ENCODE measurements around the gene TINCR. TPM values are rescaled to one million over a fixed set of nuclear protein-coding genes. Genes with fewer than 3 reads are reported as not detected.
A peak's percentile ranks its signal among the peaks of the same experiment; 100 is the strongest.
"Not testable (repeated sequence)": the region's sequence is repeated elsewhere in the genome, so short reads cannot be mapped to it uniquely, and the experiment has no call there.

The TINCR gene
- total RNA-seq, 5 donors from 2014 or later (not counting 1 experiment from before 2014, with no cell fraction given), result 0.66 to 2.7 (median 1.9) TPM

DNA sequence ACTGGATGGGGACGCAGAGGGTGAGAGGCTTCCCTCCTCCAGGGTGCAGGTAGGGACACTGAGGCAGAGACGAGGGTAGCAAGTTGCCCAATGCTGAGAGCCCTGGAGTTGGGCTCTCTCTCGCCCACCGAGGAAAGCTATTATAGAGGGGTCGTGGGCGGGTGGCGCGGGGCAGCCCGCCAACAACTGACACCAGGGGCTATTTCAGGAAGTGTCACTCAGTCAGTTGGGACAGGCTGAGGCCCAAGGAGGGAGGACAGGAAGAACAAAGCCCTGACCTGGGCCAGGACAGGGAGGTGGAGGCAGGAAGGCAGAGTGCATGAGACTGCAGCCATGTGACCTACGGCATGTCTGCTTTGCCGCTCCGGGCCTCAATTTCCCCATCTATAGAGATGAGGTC, 29.9 kb downstream of the TINCR start:
- H3K9me3 Mint-ChIP-seq, result peaks cover 4 to 12% (median 9%) of the 10 kb centered on the region in 3 donors
- H3K4me3 Mint-ChIP-seq, result no peak overlapping the region
- 61% methylated on average over 9 of the region's 12 CpGs for WGBS (ENCODE audit: insufficient coverage)
- DNase-seq (no peak), ATAC-seq (replicated peaks in 1 of 4) (no peak)
- H3K36me3 Mint-ChIP-seq, result peaks cover 9% of the 10 kb centered on the region
- Histone ChIP-seq H3K27ac (ENCODE audit: low read length) (no peak overlapping the region), H3K27me3 (replicated peaks in 1 of 2; ENCODE audit: control insufficient read depth in 2 of 2, extremely low read depth in 1 of 2, insufficient read depth in 2 of 2, low read length in 1 of 2) (peaks cover 0 to 75% of the 10 kb centered on the region in 2 experiments), H3K4me1 (ENCODE audit: control insufficient read depth in 1 of 2, extremely low read depth in 1 of 2, insufficient read depth in 2 of 2, low read length in 2 of 2) (no peaks in the 10 kb centered on the region), H3K9me3 (no peaks in the 10 kb centered on the region), H3K4me3 (ENCODE audit: control insufficient read depth in 1 of 2, extremely low read depth in 1 of 2, low read length in 1 of 2) (no peak overlapping the region), H3K36me3 (ENCODE audit: control insufficient read depth in 2 of 2, extremely low read depth in 1 of 2, insufficient read depth in 1 of 2, low read length in 1 of 2) (no peaks in the 10 kb centered on the region)
- POLR2A ChIA-PET, result no interaction called here
- H3K27me3 Mint-ChIP-seq, result peaks cover 24 to 42% of the 10 kb centered on the region in 2 donors
- peaks cover 0 to 3% (median 0%) of the 10 kb centered on the region in 3 donors for H3K4me1 Mint-ChIP-seq
- H3K27ac Mint-ChIP-seq, result no peak overlapping the region
- CTCF ChIA-PET, result no interaction called here

DNA sequence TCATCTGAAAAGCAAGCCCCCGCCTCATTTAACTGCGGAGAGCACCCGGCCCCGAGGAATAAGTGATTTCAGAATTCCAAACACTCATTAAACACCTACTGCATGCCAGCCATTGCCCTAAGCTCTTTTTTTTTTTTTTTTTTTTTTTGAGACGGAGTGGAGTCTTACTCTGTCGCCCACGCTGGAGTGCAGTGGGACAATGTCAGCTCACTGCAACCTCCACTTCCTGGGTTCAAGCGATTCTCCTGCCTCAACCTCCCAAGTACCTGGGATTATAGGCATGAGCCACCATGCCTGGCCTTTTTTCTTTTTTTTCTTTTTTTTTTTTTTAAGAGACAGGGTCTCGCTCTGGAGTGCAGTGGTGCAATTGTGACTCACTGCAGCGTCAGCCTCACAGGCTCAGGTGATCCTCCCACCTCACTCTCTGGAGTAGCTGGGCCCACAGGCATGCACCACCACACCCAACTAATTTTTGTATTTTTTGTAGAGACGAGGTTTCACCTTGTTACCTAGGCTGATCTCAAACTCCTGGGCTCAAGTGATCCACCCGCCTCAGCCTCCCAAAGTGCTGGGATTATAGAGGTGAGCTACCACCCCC, 30.7 kb downstream of the TINCR start:
- H3K27ac ChIP-seq (ENCODE audit: low read length); H3K36me3 Mint-ChIP-seq; H3K9me3 ChIP-seq; ATAC-seq (replicated peaks in 1 of 4); H3K27ac Mint-ChIP-seq; H3K4me3 ChIP-seq (ENCODE audit: control insufficient read depth in 1 of 2, extremely low read depth in 1 of 2, low read length in 1 of 2); H3K4me3 Mint-ChIP-seq; H3K4me1 Mint-ChIP-seq; H3K4me1 ChIP-seq (ENCODE audit: control insufficient read depth in 1 of 2, extremely low read depth in 1 of 2, insufficient read depth in 2 of 2, low read length in 2 of 2); H3K36me3 ChIP-seq (ENCODE audit: control insufficient read depth in 2 of 2, extremely low read depth in 1 of 2, insufficient read depth in 1 of 2, low read length in 1 of 2); CTCF ChIA-PET; DNase-seq: not testable (repeated sequence)
- Mint-ChIP-seq H3K27me3 (peaks cover 24 to 42% of the 10 kb centered on the region in 2 donors), H3K9me3 (peaks cover 4 to 12% (median 9%) of the 10 kb centered on the region in 3 donors)
- POLR2A ChIA-PET, result interaction anchor here in 1 of 2 donors (0.6 kb wide), 1 partner anchor 1755 kb away, joined by 4 read pairs; no protein-coding TSS in a partner anchor
- no CpG with 5 or more reads among the region's 12 CpGs for WGBS (ENCODE audit: insufficient coverage)
- peaks cover 0 to 75% of the 10 kb centered on the region in 2 experiments for H3K27me3 ChIP-seq (replicated peaks in 1 of 2; ENCODE audit: control insufficient read depth in 2 of 2, extremely low read depth in 1 of 2, insufficient read depth in 2 of 2, low read length in 1 of 2)

DNA sequence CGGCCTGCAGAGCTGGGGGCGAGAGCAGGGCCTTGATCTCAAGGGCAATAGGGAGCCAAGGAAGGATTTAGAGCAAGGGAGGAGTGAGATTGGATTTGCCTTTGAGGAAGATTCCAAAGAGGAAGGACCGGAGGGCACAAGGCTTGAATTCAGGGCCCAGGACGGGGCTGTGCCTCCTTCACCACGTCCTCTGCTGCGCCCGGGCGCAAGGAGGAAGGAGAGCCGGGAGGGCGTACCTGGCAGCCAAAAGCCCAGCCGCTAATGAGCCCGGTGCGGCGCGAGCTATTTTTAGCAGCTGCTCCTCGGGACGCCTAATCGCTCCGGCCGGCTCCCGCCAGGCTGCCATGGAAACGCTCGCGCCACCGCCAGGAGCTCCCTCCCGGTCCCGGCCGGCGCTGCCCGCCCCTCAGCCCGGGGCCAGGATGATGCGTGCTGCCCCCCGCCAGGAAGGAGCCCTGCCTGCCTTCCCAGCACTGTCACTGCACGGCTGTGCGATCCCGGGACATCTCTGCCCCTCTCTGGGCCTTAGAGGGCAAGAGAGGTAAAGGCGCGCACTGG, 31.3 kb downstream of the TINCR start:
- Mint-ChIP-seq H3K4me1 (peaks cover 0 to 3% (median 0%) of the 10 kb centered on the region in 3 donors), H3K36me3 (peaks cover 9% of the 10 kb centered on the region), H3K9me3 (peaks cover 4 to 12% (median 9%) of the 10 kb centered on the region in 3 donors), H3K27me3 (peaks cover 24 to 40% of the 10 kb centered on the region in 2 donors), H3K4me3 (no peak overlapping the region), H3K27ac (no peak overlapping the region)
- peaks cover 0 to 74% of the 10 kb centered on the region in 2 experiments for H3K27me3 ChIP-seq (replicated peaks in 1 of 2; ENCODE audit: control insufficient read depth in 2 of 2, extremely low read depth in 1 of 2, insufficient read depth in 2 of 2, low read length in 1 of 2)
- no peak overlapping the region for H3K4me3 ChIP-seq (ENCODE audit: control insufficient read depth in 1 of 2, extremely low read depth in 1 of 2, low read length in 1 of 2)
- H3K36me3 ChIP-seq (ENCODE audit: control insufficient read depth in 2 of 2, extremely low read depth in 1 of 2, insufficient read depth in 1 of 2, low read length in 1 of 2), result no peaks in the 10 kb centered on the region
- DNase-seq (no peak), ATAC-seq (replicated peaks in 1 of 4) (no peak)
- no peaks in the 10 kb centered on the region for H3K4me1 ChIP-seq (ENCODE audit: control insufficient read depth in 1 of 2, extremely low read depth in 1 of 2, insufficient read depth in 2 of 2, low read length in 2 of 2)
- no peak overlapping the region for H3K27ac ChIP-seq (ENCODE audit: low read length)
- ChIA-PET POLR2A (interaction anchor here in 1 of 2 donors (0.6 kb wide), 1 partner anchor 1754 kb away, joined by 4 read pairs; no protein-coding TSS in a partner anchor), CTCF (no interaction called here)
- H3K9me3 ChIP-seq, result no peaks in the 10 kb centered on the region
- WGBS (ENCODE audit: insufficient coverage), result 10% methylated on average over 38 of the region's 38 CpGs

DNA sequence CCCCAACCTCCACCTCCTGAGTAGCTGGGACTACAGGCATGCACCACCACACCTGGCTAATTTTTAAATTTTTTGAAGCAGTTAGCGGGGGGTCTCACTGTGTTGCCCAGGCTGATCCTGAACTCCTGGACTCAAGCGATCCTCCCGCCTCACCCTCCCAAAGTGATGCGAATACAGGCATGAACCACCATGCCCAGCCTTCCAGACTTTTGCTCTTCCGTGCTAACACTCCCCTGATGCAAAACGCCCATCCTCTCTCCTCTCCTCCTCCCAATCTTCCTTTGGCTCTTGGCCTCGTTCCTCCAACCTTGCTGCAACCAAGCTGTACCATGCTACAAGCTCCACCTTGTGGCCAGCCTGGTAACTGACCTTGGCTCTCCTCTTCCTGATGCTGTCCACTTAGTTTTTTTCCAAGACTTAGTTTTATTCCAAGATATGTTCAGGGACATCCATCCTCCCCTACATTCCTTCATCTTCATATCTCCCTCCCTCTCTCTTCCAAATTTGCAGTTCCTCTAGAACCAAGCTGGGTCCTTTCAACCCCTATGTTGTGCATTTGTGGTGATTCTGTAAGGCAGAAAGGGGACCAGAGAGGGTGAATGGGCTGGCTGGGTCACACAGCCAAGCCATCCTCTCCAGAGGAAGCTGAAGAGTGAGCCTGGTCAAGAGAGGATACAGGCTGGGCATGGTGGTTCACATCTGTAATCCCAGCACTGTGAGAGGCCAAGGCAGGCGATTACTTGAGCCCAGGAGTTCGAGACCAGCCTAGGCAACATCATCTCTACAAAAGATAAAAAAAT, 32.8 kb downstream of the TINCR start:
- Mint-ChIP-seq H3K36me3 (peaks cover 9% of the 10 kb centered on the region), H3K27me3 (peaks cover 24 to 35% of the 10 kb centered on the region in 2 donors), H3K4me1 (peaks cover 0 to 3% (median 0%) of the 10 kb centered on the region in 3 donors), H3K4me3 (no peak overlapping the region), H3K9me3 (peaks cover 4 to 12% (median 9%) of the 10 kb centered on the region in 3 donors), H3K27ac (no peak overlapping the region)
- DNase-seq, result peak in 2 of 35 experiments; percentile 4 to 17
- ATAC-seq (replicated peaks in 1 of 4), result no peak
- peaks cover 0 to 63% of the 10 kb centered on the region in 2 experiments for H3K27me3 ChIP-seq (replicated peaks in 1 of 2; ENCODE audit: control insufficient read depth in 2 of 2, extremely low read depth in 1 of 2, insufficient read depth in 2 of 2, low read length in 1 of 2)
- WGBS (ENCODE audit: insufficient coverage), result 81% methylated on average over 7 of the region's 9 CpGs
- H3K36me3 ChIP-seq (ENCODE audit: control insufficient read depth in 2 of 2, extremely low read depth in 1 of 2, insufficient read depth in 1 of 2, low read length in 1 of 2), result no peaks in the 10 kb centered on the region
- no peak overlapping the region for H3K4me3 ChIP-seq (ENCODE audit: control insufficient read depth in 1 of 2, extremely low read depth in 1 of 2, low read length in 1 of 2)
- no peak overlapping the region for H3K27ac ChIP-seq (ENCODE audit: low read length)
- CTCF ChIA-PET, result no interaction called here
- no peaks in the 10 kb centered on the region for H3K9me3 ChIP-seq
- H3K4me1 ChIP-seq (ENCODE audit: control insufficient read depth in 1 of 2, extremely low read depth in 1 of 2, insufficient read depth in 2 of 2, low read length in 2 of 2), result no peaks in the 10 kb centered on the region
- POLR2A ChIA-PET, result no interaction called here

DNA sequence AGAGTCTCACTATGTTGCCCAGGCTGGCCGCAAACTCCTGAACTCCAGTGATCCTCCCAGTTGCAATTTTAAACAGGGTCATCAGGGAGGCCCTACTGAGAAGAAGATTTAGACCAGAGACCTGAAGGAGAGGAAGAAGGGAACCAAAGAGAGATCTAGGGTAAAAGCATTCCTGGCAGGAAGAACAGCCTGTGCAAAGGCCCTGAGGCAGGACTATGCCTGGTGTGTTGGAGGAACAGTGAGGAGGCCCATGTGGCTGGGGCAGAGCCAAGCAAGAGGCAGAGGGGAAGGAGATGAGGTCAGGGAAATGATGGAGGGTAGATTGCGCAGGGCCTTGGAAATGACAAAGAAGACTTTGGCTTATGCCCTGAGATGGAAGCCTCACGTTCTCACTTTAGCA, 34.5 kb downstream of the TINCR start:
- Mint-ChIP-seq H3K27ac (no peak overlapping the region), H3K4me1 (peaks cover 0 to 3% (median 0%) of the 10 kb centered on the region in 3 donors), H3K27me3 (peaks cover 24 to 32% of the 10 kb centered on the region in 2 donors), H3K9me3 (peaks cover 4 to 12% (median 9%) of the 10 kb centered on the region in 3 donors), H3K4me3 (no peak overlapping the region), H3K36me3 (peaks cover 9% of the 10 kb centered on the region)
- ATAC-seq (replicated peaks in 1 of 4) (no peak), DNase-seq (no peak)
- peaks cover 0 to 57% of the 10 kb centered on the region in 2 experiments for H3K27me3 ChIP-seq (replicated peaks in 1 of 2; ENCODE audit: control insufficient read depth in 2 of 2, extremely low read depth in 1 of 2, insufficient read depth in 2 of 2, low read length in 1 of 2)
- no peaks in the 10 kb centered on the region for H3K9me3 ChIP-seq
- no peak overlapping the region for H3K4me3 ChIP-seq (ENCODE audit: control insufficient read depth in 1 of 2, extremely low read depth in 1 of 2, low read length in 1 of 2)
- POLR2A ChIA-PET, result no interaction called here
- no peaks in the 10 kb centered on the region for H3K36me3 ChIP-seq (ENCODE audit: control insufficient read depth in 2 of 2, extremely low read depth in 1 of 2, insufficient read depth in 1 of 2, low read length in 1 of 2)
- WGBS (ENCODE audit: insufficient coverage), result no CpG with 5 or more reads among the region's 3 CpGs
- CTCF ChIA-PET, result interaction anchor here in 1 of 2 donors (0.7 kb wide), 1 partner anchor 32 kb away, joined by 3 read pairs; no protein-coding TSS in a partner anchor
- H3K27ac ChIP-seq (ENCODE audit: low read length), result no peak overlapping the region
- H3K4me1 ChIP-seq (ENCODE audit: control insufficient read depth in 1 of 2, extremely low read depth in 1 of 2, insufficient read depth in 2 of 2, low read length in 2 of 2), result no peaks in the 10 kb centered on the region

DNA sequence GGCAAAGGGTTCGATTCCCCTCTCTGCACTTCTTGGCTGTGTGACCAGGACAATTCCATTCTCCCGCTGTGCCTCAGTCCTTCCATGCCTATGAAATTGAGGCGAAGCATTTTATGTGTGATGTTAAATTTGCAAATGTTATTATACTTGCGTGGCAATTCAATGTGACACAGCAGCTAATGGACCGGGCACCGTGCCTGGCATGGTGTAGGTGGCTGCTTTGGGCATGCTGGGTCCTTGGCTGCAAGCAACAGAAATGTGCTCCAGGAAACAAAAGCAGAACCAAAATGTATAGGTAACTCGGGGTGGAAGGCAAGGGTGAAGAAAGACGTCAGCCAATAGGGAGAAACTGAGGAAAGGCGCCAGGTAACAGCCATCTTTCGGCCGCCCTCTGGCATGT, 37.1 kb downstream of the TINCR start:
- WGBS (ENCODE audit: insufficient coverage), result 91% methylated on average over 5 of the region's 11 CpGs
- Histone ChIP-seq H3K9me3 (no peaks in the 10 kb centered on the region), H3K4me3 (ENCODE audit: control insufficient read depth in 1 of 2, extremely low read depth in 1 of 2, low read length in 1 of 2) (no peak overlapping the region), H3K27me3 (replicated peaks in 1 of 2; ENCODE audit: control insufficient read depth in 2 of 2, extremely low read depth in 1 of 2, insufficient read depth in 2 of 2, low read length in 1 of 2) (peaks cover 0 to 48% of the 10 kb centered on the region in 2 experiments), H3K4me1 (ENCODE audit: control insufficient read depth in 1 of 2, extremely low read depth in 1 of 2, insufficient read depth in 2 of 2, low read length in 2 of 2) (no peaks in the 10 kb centered on the region), H3K27ac (ENCODE audit: low read length) (no peak overlapping the region), H3K36me3 (ENCODE audit: control insufficient read depth in 2 of 2, extremely low read depth in 1 of 2, insufficient read depth in 1 of 2, low read length in 1 of 2) (no peaks in the 10 kb centered on the region)
- Mint-ChIP-seq H3K27me3 (peaks cover 18 to 25% of the 10 kb centered on the region in 2 donors), H3K27ac (no peak overlapping the region), H3K4me1 (no peaks in the 10 kb centered on the region), H3K36me3 (peaks cover 9% of the 10 kb centered on the region), H3K9me3 (peaks cover 4 to 12% (median 9%) of the 10 kb centered on the region in 3 donors), H3K4me3 (no peak overlapping the region)
- no peak for ATAC-seq (replicated peaks in 1 of 4)
- CTCF ChIA-PET, result no interaction called here
- POLR2A ChIA-PET, result no interaction called here
- DNase-seq, result no peak
